Activated CD4-positive, alpha-beta T cell treated with anti-CD3 and anti-CD28 coated beads for 1 hour (primary cell): ENCODE measurements around the gene RDH13.
"Not testable (repeated sequence)": the region's sequence is repeated elsewhere in the genome, so short reads cannot be mapped to it uniquely, and the experiment has no call there.

ENCODE experiments used
- DNase-seq: peaks from one replicate; pipeline ENCODE4 v3.0.0-alpha.2; 2020

RDH13 gene

DNA sequence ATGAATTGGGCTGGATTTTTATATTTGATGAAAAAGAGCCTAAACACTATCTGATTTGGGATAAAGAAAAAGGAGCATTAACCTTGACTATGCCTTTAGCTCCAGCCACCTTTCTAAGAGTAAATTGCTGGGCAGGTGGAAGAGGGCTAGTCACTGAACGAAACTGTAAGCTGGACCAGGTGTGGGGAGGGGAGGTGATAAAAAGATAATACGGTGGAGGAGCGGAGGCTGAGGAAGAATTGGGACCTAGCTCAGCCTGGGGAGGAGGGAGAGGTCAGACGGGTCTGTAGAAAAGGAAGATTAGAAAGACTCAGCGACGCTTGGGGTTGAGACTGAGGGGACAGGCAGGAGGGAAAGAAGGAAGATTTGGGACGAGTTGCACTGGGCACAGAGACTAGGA, 52.4 kb downstream of the RDH13 start:
- not testable (repeated sequence) for DNase-seq

DNA sequence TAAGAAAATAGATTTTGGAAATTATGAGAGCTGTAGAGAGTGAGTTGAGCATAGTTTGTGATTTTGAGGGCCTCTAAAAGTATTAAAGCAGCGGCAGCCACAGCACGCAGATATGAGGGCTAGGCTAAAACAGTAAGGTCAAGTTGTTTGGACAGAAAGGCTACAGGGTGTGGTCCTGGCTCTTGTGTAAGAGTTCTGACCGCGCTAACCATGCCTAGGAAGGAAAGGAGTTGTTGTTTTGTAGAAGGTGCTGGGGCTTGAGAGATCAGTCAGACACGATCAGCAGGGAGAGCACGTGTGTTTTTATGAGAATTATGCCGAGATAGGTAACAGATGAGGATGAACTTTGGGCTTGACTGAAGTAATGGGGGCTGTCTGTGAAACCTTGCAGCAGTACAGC, 54.2 kb downstream of the RDH13 start:
- DNase-seq: not testable (repeated sequence)

DNA sequence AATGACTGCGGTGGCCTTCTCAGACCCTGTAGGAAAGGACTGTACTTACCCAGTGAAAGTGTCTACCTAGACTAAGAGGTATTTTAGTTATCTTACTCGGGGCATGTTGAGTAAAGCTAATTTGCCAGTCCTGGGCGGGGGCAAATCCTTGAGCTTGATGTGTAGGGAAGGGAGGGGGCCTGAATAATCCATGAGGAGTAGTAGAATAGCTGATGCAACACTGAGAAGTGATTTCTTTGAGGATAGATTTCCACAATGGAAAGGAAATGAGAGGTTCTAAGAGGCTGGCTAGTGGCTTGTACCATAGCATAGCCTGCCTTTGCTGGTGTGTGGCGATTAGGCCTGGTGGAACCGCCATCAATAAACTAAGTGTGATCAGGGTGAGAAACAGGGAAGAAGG, 54.8 kb downstream of the RDH13 start:
- DNase-seq: not testable (repeated sequence)

DNA sequence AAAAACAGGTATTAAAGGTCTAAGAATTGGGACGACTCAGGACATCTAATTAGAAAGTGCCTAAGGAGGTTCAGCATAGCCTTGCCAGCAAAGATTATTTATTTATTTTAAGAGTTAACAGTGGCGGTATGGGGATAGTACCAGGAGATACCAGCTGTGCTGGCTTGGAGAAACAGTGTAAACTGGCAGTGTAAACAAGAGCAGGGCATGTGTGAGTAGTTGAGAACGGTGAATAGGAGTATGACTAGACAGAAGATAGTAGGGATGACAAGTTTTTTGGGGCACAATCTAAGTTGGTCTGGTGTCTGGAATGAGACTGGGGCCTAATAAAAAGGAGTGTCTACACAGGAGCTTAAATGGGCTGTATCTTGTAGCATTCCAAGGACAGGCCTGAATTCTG, 55.4 kb downstream of the RDH13 start:
- not testable (repeated sequence) for DNase-seq

DNA sequence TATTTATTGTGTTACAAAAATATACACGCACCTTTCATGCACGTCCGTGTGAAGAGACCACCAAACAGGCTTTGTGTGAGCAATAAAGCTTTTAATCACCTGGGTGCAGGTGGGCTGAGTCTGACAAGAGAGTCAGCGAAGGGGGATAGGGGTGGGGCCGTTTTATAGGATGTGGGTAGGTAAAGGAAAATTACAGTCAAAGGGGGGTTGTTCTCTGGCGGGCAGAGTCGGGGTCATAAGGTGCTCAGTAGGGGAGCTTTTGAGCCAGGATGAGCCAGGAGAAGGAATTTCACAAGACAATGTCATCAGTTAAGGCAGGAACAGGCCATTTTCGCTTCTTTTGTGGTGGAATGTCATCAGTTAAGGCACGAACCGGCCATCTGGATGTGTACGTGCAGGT, 56.2 kb downstream of the RDH13 start:
- not testable (repeated sequence) for DNase-seq

DNA sequence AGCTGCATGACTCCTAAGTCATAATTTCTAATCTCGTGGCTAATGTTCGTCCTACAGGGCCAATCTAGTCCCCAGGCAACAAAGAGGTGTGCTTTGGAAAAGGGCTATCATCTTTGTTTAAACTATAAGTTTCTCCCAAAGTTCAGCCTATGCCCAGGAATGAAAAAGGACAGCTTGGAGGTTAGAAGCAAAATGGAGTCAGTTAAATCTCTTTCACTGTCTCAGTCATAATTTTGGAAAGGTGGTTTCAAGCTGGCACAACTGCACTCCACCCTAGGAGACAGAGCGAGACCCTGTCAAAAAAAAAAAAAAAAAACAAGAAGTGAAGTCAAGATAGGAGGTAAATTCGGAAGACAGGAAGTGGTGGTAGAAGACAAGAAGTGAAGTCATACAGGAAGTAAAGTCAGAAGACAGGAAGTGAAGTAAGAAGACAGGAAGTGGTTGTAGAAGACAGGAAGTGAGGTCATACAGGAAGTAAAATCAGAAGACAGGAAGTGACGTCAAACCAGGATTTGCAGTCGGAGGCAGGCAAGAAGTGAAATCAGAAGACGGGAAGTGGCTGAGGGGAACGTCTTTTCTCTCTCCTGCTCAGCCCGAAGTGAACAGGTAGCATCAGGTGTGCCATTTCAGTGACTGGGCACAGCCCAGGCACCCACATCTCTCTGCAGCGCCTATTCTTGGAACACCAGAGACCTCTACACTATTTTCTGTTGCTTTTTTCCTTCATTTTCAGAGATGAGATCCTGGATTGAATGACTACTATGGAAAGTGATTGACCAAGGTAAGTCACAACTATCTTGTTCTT, 57.1 kb downstream of the RDH13 start:
- DNase-seq: peak; percentile 12

DNA sequence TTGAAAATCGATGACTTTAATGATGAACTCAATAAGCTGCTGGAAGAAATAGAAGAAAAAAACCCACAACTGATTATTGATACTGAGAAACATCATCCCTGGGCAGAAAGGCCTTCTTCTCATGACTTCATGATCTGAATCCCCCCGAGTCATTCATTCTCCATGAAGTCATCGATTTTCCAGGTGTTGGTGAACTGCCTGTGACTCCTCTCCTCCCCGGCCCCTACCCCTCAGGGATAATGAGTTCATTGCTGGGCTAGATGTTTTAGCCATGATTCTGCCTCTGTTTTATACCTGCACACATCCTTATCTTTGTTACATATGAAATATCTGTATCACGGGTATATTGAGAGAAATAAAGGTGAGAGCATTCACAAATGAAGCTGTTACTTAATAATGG, 62.2 kb downstream of the RDH13 start:
- no peak for DNase-seq

DNA sequence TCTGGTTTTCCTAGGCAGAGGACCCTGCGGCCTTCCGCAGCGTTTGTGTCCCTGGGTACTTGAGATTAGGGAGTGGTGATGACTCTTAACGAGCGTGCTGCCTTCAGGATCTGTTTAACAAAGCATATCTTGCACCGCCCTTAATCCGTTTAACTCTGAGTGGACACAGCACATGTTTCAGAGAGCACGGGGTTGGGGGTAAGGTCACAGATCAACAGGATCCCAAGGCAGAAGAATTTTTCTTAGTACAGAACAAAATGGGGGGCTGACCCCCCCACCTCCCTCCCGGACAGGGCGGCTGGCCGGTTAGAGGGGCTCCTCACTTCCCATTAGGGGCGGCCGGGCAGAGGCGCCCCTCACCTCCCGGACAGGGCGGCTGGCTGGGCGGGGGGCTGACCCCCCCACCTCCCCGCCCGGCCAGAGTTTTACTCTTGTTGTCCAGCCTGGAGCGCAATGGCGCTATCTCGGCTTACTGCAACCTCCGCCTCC, 64.2 kb downstream of the RDH13 start:
- not testable (repeated sequence) for DNase-seq

DNA sequence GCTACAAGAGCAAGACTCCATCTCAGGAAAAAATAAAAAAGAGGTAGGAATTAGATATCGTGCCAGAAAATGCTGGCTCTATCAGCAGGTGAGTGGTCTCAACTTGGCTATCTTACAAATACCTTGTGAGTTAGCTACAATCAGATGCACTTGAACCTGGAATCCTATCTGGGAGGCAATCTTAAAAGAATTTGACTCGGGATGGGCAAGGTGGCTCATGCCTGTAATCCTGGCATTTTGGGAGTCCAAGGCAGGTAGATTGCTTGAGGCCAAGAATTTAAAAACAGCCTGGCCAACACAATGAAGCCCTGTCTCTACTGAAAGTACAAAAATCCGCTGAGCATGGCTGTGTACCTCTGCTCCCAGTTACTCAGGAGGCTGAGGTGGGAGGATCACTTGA, 67.4 kb downstream of the RDH13 start:
- no peak for DNase-seq
